H1 (cell line): ENCODE data around the gene STEAP1B. TPM values are rescaled to one million over a fixed set of nuclear protein-coding genes. Genes with fewer than 3 reads are reported as not detected.

ENCODE experiments used
- BACH1 ChIP-seq: IDR thresholded peaks from 2 replicates; pipeline ENCODE4 v1.6.1; 2012; ENCODE audit warnings: low read length, improper control_type of control experiment
- CBX5 ChIP-seq: fragments of 300-800, 300-1000 bp; sonication (generic); IDR thresholded peaks from 2 replicates; pipeline ENCODE4 v1.7.1; 2016; ENCODE audit warnings: antibody characterized with exemption, low read length, low read depth
- HDAC2 ChIP-seq, 2 experiments: fragments of 300-600 bp in 1 of 2; sonication (generic) in 1 of 2; IDR thresholded peaks; 2 replicates each; pipeline ENCODE4 v1.6.1; 2011 to 2012; ENCODE audit warnings: low read depth in 2 of 2, low read length in 2 of 2, mild to moderate bottlenecking in 2 of 2, moderate library complexity in 2 of 2, borderline replicate concordance in 1 of 2, inconsistent platforms in 1 of 2
- KDM4A ChIP-seq: IDR thresholded peaks from one replicate; pipeline ENCODE4 v1.7.1; 2012; ENCODE audit warnings: low read depth, mild to moderate bottlenecking, moderate library complexity, low read length, inconsistent platforms; ENCODE audit not compliant: severe bottlenecking
- NRF1 ChIP-seq: IDR thresholded peaks from 2 replicates; pipeline ENCODE4 v1.6.1; 2011; ENCODE audit warnings: mild to moderate bottlenecking, low read depth, low read length, improper control_type of control experiment
- SIRT6 ChIP-seq: IDR thresholded peaks from one replicate; pipeline ENCODE4 v1.7.1; 2012; ENCODE audit warnings: low read length, inconsistent platforms
- SIX5 ChIP-seq: IDR thresholded peaks from 2 replicates; pipeline ENCODE4 v1.6.1; 2011; ENCODE audit warnings: mild to moderate bottlenecking, low read depth, low read length
- TBP ChIP-seq: IDR thresholded peaks from 2 replicates; pipeline ENCODE4 v1.6.1; 2011; ENCODE audit warnings: low read depth, low read length, improper control_type of control experiment
- polyA plus RNA-seq, 7 experiments: library from polyadenylated mRNA; depleted of rRNA in 3 of 7; stranded (reverse) in 5 of 7; unstranded in 2 of 7; fragments of >200 nt in 5 of 7; fragments of 200-250 nt in 2 of 7; gene quantifications; 1 replicate in 5 of 7; 2 replicates in 1 of 7; 4 replicates in 1 of 7; pipeline versions ENCODE4 v1.2.1 to v1.2.3, GENCODE V29; 2011 to 2013; ENCODE audit warnings: missing spikeins in 2 of 7, mixed read lengths in 2 of 7
- total RNA-seq: library from RNA; stranded (reverse); fragmentation: NEBNext Ultra II Directional; extraction: Animal tissue kit (Norgen Biotek cat#: 25700); gene quantifications from 2 replicates; pipeline ENCODE4 v1.2.1, GENCODE V29; 2021
- TF ChIP-seq, protein P1 (sequence below): IDR thresholded peaks from 2 replicates; pipeline ENCODE4 v1.6.1; 2011; ENCODE audit warnings: low read length, improper control_type of control experiment

The STEAP1B gene
- total and polyA plus RNA-seq, 2 of the 8 experiments (the other 6 are each of a cell fraction or from before 2014, with no cell fraction given) = 5.4 to 8.7 TPM

DNA sequence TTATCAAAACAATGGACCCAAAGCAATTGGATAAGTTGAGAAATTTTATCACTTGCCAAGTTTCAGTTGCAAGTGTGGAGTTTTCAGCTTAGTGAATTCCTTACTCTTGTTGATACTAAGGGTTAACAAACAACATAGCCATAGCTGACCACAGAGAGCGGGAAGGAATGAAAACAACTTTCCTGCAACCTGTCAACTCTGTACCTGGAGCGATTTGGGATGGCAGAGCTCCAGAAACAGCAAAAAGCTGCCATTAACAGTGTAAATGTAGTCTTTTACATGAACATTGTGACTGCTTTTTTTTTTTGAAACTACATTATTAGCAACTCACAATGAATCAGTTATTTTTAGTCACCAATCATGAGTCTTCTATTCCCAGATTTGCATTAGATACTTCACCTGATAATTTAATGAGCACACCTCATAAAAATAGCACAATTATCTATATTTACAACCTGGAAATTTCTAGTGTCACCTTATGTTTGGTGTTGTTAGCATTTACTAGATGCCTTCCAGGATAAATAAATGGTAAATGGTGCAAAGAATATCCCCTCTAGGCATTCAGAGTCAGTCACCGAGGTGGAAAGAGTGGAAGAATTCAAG is 95.5 kb downstream of the STEAP1B start (continued):
- TF ChIP-seq, protein P1, sequence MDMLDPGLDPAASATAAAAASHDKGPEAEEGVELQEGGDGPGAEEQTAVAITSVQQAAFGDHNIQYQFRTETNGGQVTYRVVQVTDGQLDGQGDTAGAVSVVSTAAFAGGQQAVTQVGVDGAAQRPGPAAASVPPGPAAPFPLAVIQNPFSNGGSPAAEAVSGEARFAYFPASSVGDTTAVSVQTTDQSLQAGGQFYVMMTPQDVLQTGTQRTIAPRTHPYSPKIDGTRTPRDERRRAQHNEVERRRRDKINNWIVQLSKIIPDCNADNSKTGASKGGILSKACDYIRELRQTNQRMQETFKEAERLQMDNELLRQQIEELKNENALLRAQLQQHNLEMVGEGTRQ = no peak
- TF ChIP-seq SIX5 = no peak
- no peak for TF ChIP-seq NRF1
- TF ChIP-seq BACH1 = no peak
- no peak for TF ChIP-seq TBP
- no peak for TF ChIP-seq HDAC2 (IDR thresholded peaks at IDR 0.05; ENCODE audit: borderline replicate concordance in 1 of 2, low read depth in 2 of 2, low read length in 2 of 2)
- TF ChIP-seq KDM4A = no peak
- no peak for TF ChIP-seq CBX5
- TF ChIP-seq SIRT6 = no peak
